Progenitor cell of endocrine pancreas (in vitro differentiated cells): ENCODE results near the gene TBL1XR1. TPM values are rescaled to one million over a fixed set of nuclear protein-coding genes. Genes with fewer than 3 reads are reported as not detected.

ENCODE experiments used
- DNase-seq: peaks from one replicate; pipeline ENCODE4 v3.0.0; 2021; ENCODE audit warnings: low spot score; ENCODE audit not compliant: unreplicated experiment
- H3K27ac Mint-ChIP-seq: 2 replicates; pipeline ENCODE4 v1.8.0; 2021; ENCODE audit warnings: mild to moderate bottlenecking, moderate library complexity, mixed read lengths
- H3K27me3 Mint-ChIP-seq: 2 replicates; pipeline ENCODE4 v1.8.0; 2021; ENCODE audit warnings: mixed read lengths
- H3K36me3 Mint-ChIP-seq: 2 replicates; pipeline ENCODE4 v1.8.0; 2022; ENCODE audit warnings: mixed read lengths; ENCODE audit not compliant: insufficient read depth
- H3K4me1 Mint-ChIP-seq: 2 replicates; pipeline ENCODE4 v1.8.0; 2021; ENCODE audit warnings: low read depth, mixed read lengths
- H3K4me3 Mint-ChIP-seq: 2 replicates; pipeline ENCODE4 v1.8.0; 2021; ENCODE audit warnings: low read depth, mild to moderate bottlenecking, moderate library complexity, mixed read lengths
- H3K9me3 Mint-ChIP-seq: 2 replicates; pipeline ENCODE4 v1.8.0; 2021; ENCODE audit warnings: low read depth, mixed read lengths
- total RNA-seq: library from RNA; stranded (reverse); gene quantifications from 2 replicates; pipeline ENCODE4 v1.2.1, GENCODE V29; 2021
- TF ChIP-seq, protein P1 (sequence below): fragments of 200-600 bp; sonication (generic); IDR thresholded peaks from one replicate; pipeline ENCODE4 v1.5.0; 2021; ENCODE audit warnings: antibody characterized with exemption, mild to moderate bottlenecking; ENCODE audit not compliant: unreplicated experiment

TBL1XR1 gene
- total RNA-seq, 1 donor from 2014 or later = 207 TPM

DNA sequence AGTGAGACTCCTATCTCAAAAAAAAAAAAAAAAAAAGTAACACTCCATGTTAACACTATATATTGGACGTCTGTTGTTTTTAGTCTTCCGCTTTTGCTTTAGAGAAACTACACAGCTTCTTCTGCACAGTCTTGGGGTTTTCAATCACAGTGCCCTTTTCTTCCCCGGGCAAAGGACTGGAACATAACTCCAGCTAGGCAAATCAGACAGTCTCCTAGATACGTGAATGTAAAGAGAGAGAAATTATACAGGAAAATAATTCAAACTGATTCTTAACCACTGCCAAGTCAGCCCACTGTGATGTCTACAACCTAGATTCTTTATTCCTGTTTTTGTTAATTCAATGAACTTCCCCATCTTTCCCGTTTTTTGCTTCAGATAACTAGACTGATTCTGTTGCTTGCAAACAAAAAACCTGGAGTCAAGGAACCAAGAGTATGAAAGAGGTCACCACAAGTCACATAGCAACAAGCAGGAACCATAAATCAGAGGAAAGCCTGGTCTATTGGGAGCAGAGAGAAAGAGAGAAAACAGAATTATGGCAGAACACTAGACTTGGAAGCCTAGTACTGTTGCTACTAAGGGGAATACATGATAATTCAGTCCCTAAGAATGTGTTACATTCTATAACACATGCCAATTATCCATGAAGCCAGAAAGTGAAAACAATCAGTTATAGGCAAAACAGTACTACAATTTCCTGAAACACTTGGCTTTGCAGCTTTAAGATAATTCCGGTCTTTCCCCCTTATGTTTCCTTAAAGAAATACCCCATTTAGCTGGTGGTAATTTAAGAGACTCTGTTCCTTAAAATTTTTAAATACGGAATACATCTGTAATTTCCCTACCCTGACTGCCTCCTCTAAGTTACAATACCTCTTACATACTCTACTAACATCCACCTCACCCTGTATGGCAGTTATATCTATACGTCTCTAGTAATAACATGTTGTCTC, 63.1 kb downstream of the TBL1XR1 start:
- TF ChIP-seq, protein P1, sequence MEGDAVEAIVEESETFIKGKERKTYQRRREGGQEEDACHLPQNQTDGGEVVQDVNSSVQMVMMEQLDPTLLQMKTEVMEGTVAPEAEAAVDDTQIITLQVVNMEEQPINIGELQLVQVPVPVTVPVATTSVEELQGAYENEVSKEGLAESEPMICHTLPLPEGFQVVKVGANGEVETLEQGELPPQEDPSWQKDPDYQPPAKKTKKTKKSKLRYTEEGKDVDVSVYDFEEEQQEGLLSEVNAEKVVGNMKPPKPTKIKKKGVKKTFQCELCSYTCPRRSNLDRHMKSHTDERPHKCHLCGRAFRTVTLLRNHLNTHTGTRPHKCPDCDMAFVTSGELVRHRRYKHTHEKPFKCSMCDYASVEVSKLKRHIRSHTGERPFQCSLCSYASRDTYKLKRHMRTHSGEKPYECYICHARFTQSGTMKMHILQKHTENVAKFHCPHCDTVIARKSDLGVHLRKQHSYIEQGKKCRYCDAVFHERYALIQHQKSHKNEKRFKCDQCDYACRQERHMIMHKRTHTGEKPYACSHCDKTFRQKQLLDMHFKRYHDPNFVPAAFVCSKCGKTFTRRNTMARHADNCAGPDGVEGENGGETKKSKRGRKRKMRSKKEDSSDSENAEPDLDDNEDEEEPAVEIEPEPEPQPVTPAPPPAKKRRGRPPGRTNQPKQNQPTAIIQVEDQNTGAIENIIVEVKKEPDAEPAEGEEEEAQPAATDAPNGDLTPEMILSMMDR = no peak
- Mint-ChIP-seq H3K27me3 (no peaks in the 10 kb centered on the region), H3K4me1 (peaks cover 16% of the 10 kb centered on the region), H3K27ac (peak overlapping the region; percentile 50), H3K36me3 (peaks cover 13% of the 10 kb centered on the region), H3K4me3 (no peak overlapping the region), H3K9me3 (no peaks in the 10 kb centered on the region)
- no peak for DNase-seq

DNA sequence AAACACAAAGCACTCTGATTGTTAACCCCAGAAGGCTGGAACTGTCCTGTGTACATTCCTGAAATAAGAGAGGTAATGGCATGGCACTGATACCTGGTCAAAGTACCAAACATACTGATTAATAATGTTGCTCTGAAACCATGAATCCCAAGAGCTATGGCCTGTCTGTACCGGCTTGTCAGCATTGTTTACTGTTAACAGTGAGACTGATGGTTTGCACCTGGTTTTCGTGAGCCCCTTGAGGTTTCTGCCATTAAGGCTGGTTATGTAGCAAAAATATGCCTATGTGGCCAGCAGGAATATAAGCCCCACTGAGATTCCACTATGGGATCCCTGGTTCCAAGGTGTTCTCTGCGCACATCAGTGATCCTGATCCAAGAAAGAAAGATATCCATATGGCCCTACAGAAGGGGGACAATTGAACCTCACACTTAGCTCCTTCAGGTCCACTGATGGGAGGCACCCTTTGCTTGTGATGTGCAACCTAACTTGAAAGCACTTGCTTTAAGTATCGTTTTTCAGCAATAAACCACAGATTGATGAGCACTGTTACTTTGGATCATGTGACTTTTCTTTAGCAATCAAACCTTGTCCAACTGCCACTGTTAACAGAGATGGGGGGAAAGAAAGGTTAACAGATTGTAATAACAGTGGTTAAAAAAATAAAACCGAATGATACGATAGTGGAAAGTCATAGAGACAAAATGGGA, 65.2 kb downstream of the TBL1XR1 start:
- TF ChIP-seq, protein P1 = no peak
- Mint-ChIP-seq H3K4me3 (no peak overlapping the region), H3K4me1 (peaks cover 17% of the 10 kb centered on the region), H3K27me3 (no peaks in the 10 kb centered on the region), H3K36me3 (peaks cover 10% of the 10 kb centered on the region), H3K27ac (peak overlapping the region; percentile 11), H3K9me3 (no peaks in the 10 kb centered on the region)
- DNase-seq = no peak

DNA sequence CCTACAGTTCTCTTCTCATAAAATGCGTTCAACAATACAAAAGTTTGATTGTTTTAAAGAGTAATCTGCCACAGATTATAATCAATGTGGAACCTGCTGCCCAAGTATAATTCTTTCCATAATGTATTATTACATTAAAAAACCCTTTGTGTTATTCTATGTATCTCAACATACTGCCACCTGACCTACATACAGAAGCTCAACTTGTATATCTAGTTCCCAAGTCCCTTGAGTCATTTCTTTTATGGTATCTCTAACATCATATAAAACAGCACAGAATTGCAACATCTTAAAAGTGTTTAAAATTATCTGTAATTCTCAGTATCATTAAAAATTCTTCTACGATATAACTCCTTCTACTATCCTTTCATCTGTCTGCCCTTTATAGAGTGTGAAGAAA, 70.3 kb downstream of the TBL1XR1 start:
- peaks cover 43% of the 10 kb centered on the region for H3K4me1 Mint-ChIP-seq
- TF ChIP-seq, protein P1 = no peak
- no peak overlapping the region for H3K27ac Mint-ChIP-seq
- no peak for DNase-seq
- H3K4me3 Mint-ChIP-seq = no peak overlapping the region
- no peaks in the 10 kb centered on the region for H3K9me3 Mint-ChIP-seq
- no peaks in the 10 kb centered on the region for H3K27me3 Mint-ChIP-seq
- peaks cover 2% of the 10 kb centered on the region for H3K36me3 Mint-ChIP-seq

DNA sequence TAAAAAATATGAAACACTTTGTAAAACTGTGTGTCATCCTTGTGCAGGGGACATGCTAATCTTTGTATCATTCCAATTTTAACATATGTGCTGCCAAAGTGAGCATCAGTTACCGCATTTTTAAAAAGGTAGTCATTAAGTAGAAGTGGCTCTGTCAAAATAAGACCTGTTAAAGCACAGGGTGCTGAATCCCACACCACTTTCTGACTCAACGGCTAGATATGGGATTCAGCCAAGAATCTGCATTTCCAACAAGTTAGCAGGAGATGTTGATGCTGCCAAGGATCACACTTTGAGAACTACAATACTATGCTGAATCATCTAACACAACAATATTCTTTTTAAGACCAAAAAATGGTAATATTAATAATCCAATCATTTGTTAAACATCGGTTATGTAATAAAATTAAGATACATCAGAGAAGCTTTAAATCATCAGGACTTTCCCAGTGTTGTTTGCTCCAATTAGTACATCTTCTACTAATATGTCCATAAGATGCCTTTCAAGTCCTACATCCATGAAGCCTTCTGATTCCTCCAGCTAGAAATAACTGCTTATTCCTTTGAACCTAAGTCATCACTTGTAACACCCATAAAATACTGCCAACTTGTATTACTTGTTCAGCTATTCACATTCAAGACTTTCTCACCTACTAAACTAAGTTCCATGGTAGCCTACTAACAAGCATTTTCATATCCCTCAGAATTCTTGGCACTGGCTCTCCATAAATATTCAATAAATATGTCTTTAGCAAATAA, 71.1 kb downstream of the TBL1XR1 start:
- Mint-ChIP-seq H3K4me3 (no peak overlapping the region), H3K27me3 (no peaks in the 10 kb centered on the region), H3K4me1 (peaks cover 43% of the 10 kb centered on the region), H3K9me3 (no peaks in the 10 kb centered on the region), H3K36me3 (peaks cover 2% of the 10 kb centered on the region), H3K27ac (peak overlapping the region; percentile 29)
- no peak for DNase-seq
- TF ChIP-seq, protein P1 = no peak

DNA sequence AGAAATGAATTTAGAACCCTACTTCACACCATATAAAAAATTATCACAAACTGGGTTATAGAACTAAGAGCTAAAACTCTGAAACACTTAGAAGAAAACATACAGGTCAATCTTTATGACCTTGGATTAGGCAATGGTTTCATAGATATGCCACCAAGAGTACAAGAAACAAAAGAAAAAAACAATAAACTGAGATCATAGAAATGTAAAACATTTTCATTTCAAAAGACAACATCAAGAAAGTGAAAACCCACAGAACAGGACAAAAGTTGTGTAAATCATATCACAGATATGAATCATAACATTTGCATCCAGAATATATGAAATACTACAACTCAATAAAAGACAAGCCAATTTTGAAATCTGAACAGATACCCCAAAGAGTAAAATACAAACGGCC, 72.4 kb downstream of the TBL1XR1 start:
- H3K27me3 Mint-ChIP-seq = no peaks in the 10 kb centered on the region
- H3K9me3 Mint-ChIP-seq = no peaks in the 10 kb centered on the region
- H3K4me3 Mint-ChIP-seq = no peak overlapping the region
- no peak for DNase-seq
- TF ChIP-seq, protein P1 = no peak
- peaks cover 3% of the 10 kb centered on the region for H3K36me3 Mint-ChIP-seq
- H3K4me1 Mint-ChIP-seq = peaks cover 46% of the 10 kb centered on the region
- H3K27ac Mint-ChIP-seq = no peak overlapping the region
